Measurements from ENCODE around the gene CDH22. TPM values are rescaled to one million over a fixed set of nuclear protein-coding genes. Genes with fewer than 3 reads are reported as not detected.

The CDH22 gene
- total RNA-seq, 1 experiment from 2014 or later, result not detected

DNA sequence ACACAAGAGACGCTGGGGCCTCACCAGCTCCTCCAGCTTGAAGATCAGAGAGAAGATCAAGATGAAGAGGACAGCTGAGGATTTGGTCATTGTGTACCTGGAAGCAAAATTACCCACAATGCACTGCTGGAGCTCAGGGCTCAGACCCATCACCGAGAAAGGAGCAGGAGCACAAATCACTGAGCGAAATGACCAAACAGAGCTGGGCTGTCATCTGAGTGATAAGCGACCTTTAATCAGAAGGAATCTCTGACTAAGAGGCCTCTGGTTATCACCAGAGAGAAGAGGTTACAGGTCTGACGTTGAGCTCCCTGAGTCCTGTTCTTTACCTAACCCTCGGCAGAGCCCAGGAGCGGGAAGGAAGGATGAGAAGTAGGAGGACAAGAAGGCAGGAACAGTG, 47.5 kb upstream of the CDH22 start:
- TF ChIP-seq, protein P1, sequence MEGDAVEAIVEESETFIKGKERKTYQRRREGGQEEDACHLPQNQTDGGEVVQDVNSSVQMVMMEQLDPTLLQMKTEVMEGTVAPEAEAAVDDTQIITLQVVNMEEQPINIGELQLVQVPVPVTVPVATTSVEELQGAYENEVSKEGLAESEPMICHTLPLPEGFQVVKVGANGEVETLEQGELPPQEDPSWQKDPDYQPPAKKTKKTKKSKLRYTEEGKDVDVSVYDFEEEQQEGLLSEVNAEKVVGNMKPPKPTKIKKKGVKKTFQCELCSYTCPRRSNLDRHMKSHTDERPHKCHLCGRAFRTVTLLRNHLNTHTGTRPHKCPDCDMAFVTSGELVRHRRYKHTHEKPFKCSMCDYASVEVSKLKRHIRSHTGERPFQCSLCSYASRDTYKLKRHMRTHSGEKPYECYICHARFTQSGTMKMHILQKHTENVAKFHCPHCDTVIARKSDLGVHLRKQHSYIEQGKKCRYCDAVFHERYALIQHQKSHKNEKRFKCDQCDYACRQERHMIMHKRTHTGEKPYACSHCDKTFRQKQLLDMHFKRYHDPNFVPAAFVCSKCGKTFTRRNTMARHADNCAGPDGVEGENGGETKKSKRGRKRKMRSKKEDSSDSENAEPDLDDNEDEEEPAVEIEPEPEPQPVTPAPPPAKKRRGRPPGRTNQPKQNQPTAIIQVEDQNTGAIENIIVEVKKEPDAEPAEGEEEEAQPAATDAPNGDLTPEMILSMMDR (IDR thresholded peaks at IDR 0.05; ENCODE audit: unreplicated experiment), result no peak
- BruUV-seq (replicated peaks), result no TSS peak
- H3K36me3 Mint-ChIP-seq (ENCODE audit: insufficient read depth, unreplicated experiment), result peaks cover 18% of the 10 kb centered on the region
- intact Hi-C loops (cut with micrococcal nuclease), result no loop called here
- H3K27ac Mint-ChIP-seq (ENCODE audit: low read depth, unreplicated experiment), result no peak overlapping the region
- CTCF ChIA-PET, result interaction anchor here (0.7 to 3.8 kb wide), 5 partner anchors 9 to 271 kb away, joined by 3 to 17 read pairs (median 4); no protein-coding TSS in a partner anchor
- no peak for DNase-seq (ENCODE audit: unreplicated experiment)
- no peaks in the 10 kb centered on the region for H3K9me3 Mint-ChIP-seq (ENCODE audit: unreplicated experiment)
- H3K27me3 Mint-ChIP-seq (ENCODE audit: insufficient read depth, unreplicated experiment), result no peaks in the 10 kb centered on the region
- POLR2A ChIA-PET, result interaction anchor here (0.6 to 2.0 kb wide), 2 partner anchors 8 to 609 kb away, joined by 3 to 18 read pairs; no protein-coding TSS in a partner anchor
- H3K4me3 Mint-ChIP-seq (ENCODE audit: unreplicated experiment), result no peak overlapping the region
- peaks cover 14% of the 10 kb centered on the region for H3K4me1 Mint-ChIP-seq (ENCODE audit: insufficient read depth, unreplicated experiment)

DNA sequence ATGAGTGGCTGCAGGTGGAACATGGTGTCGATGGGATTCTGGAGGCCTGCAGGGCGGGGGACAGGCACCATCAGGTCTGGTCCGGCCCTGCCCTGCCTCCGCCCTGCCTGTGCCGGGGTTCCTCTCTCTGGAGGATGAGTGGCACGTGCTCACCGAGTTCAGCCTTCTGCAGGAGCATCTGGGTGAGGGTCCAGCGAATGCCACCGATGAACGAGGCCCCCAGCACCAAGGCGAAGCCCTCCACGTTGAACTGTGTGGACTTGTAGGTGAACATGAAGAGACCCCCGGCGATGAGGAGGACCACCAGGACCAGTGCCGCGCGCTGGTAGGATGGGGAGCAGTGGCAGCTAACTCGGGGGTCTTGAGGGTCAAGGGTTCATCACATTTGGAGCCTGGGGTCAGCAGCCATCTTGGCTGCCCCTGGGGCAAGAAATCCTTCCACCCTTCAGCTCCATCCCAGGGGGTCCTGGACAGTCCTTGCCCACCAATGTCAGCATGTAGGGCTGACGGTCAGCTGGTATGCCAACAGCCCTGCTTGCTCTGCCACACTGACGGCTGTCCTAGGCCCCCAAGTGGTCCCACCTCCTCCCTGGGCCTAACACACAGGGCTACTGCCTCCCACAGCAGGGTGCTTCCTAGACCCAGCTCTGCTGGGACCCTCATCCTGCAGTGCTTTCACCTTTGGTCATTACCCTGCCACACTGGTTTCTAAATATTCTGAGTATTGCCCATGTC, 46.8 kb upstream of the CDH22 start:
- Mint-ChIP-seq H3K4me1 (ENCODE audit: insufficient read depth, unreplicated experiment) (peaks cover 19% of the 10 kb centered on the region), H3K9me3 (ENCODE audit: unreplicated experiment) (no peaks in the 10 kb centered on the region), H3K4me3 (ENCODE audit: unreplicated experiment) (no peak overlapping the region), H3K36me3 (ENCODE audit: insufficient read depth, unreplicated experiment) (peaks cover 18% of the 10 kb centered on the region), H3K27ac (ENCODE audit: low read depth, unreplicated experiment) (no peak overlapping the region), H3K27me3 (ENCODE audit: insufficient read depth, unreplicated experiment) (no peaks in the 10 kb centered on the region)
- CTCF ChIA-PET, result interaction anchor here (0.7 to 3.8 kb wide), 6 partner anchors 8 to 270 kb away, joined by 3 to 17 read pairs (median 4); no protein-coding TSS in a partner anchor
- BruUV-seq (replicated peaks), result no TSS peak
- POLR2A ChIA-PET, result interaction anchor here (2.0 kb wide), 1 partner anchor 9 kb away, joined by 18 read pairs; no protein-coding TSS in a partner anchor
- TF ChIP-seq, protein P1 (IDR thresholded peaks at IDR 0.05; ENCODE audit: unreplicated experiment), result no peak
- no peak for DNase-seq (ENCODE audit: unreplicated experiment)
- intact Hi-C loops (cut with micrococcal nuclease), result no loop called here

DNA sequence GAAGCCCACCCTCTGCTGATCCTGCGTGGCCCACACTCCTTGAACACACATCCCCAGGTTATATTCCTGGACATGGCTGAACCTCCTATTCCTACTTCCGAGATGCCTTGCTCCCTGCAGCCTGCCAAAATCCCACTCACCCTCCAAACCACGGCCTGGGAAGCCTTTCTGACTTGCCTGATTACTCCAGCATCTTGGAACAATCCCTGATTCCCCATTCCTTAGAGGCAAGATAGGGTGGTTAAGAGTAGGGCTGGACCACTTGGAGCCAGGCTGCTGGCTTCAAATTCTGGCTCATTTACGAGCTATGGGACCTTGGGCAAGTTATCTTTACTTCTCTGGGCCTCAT, 45.9 kb upstream of the CDH22 start:
- POLR2A ChIA-PET, result interaction anchor here (1.4 to 1.9 kb wide), 2 partner anchors 10 to 20 kb away, joined by 5 to 10 read pairs; no protein-coding TSS in a partner anchor
- Mint-ChIP-seq H3K9me3 (ENCODE audit: unreplicated experiment) (no peaks in the 10 kb centered on the region), H3K36me3 (ENCODE audit: insufficient read depth, unreplicated experiment) (peaks cover 15% of the 10 kb centered on the region), H3K27ac (ENCODE audit: low read depth, unreplicated experiment) (no peak overlapping the region), H3K27me3 (ENCODE audit: insufficient read depth, unreplicated experiment) (no peaks in the 10 kb centered on the region), H3K4me1 (ENCODE audit: insufficient read depth, unreplicated experiment) (peaks cover 19% of the 10 kb centered on the region), H3K4me3 (ENCODE audit: unreplicated experiment) (no peak overlapping the region)
- TF ChIP-seq, protein P1 (IDR thresholded peaks at IDR 0.05; ENCODE audit: unreplicated experiment), result no peak
- intact Hi-C loops (cut with micrococcal nuclease), result no loop called here
- DNase-seq (ENCODE audit: unreplicated experiment), result no peak
- BruUV-seq (replicated peaks), result TSS peak; percentile 21
- CTCF ChIA-PET, result interaction anchor here (3.8 kb wide), 1 partner anchor 222 kb away, joined by 17 read pairs; no protein-coding TSS in a partner anchor

DNA sequence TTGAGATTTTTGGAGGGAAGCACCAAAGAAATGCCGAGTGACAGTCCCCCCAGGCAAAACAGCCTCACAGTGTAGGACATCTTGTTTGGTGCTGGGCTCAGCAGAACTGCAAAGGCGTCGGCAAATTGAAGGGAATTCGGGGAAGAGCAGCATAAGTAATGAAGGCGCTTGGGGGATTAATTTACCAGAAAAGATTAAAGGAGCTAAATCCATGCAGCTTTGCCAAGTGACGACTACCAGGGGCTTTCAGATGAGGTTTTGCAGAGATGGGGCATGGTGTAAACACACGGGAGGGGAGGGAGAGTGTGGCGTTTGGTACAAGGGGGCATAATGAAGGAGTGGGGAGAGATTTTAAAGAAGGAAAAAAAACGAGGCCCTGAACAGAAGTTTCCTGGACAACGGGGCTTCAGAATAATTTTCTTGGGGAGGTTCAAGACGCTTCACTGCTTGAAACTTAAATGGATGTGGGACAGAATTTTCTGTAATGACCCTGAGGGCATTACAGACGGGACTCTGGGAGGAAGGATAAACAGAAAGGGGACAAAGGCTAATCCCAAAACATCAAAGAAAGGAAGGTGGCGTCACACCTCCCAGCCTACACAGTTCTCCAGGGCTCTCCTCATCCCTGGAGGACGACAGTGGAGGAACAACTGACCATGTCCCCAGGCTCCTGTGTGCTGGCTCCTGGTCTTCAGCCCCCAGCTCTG, 45.4 kb upstream of the CDH22 start:
- no peak for DNase-seq (ENCODE audit: unreplicated experiment)
- H3K4me3 Mint-ChIP-seq (ENCODE audit: unreplicated experiment), result no peak overlapping the region
- H3K27ac Mint-ChIP-seq (ENCODE audit: low read depth, unreplicated experiment), result no peak overlapping the region
- BruUV-seq (replicated peaks), result no TSS peak
- peaks cover 19% of the 10 kb centered on the region for H3K4me1 Mint-ChIP-seq (ENCODE audit: insufficient read depth, unreplicated experiment)
- ChIA-PET POLR2A (interaction anchor here (0.6 to 1.9 kb wide), 3 partner anchors 10 to 563 kb away, joined by 3 to 10 read pairs (median 5); no protein-coding TSS in a partner anchor), CTCF (interaction anchor here (0.7 to 3.8 kb wide), 3 partner anchors 10 to 384 kb away, joined by 3 to 17 read pairs (median 4); no protein-coding TSS in a partner anchor)
- H3K27me3 Mint-ChIP-seq (ENCODE audit: insufficient read depth, unreplicated experiment), result no peaks in the 10 kb centered on the region
- intact Hi-C loops (cut with micrococcal nuclease), result no loop called here
- peaks cover 10% of the 10 kb centered on the region for H3K36me3 Mint-ChIP-seq (ENCODE audit: insufficient read depth, unreplicated experiment)
- TF ChIP-seq, protein P1 (IDR thresholded peaks at IDR 0.05; ENCODE audit: unreplicated experiment), result no peak
- H3K9me3 Mint-ChIP-seq (ENCODE audit: unreplicated experiment), result no peaks in the 10 kb centered on the region
